ENCODE data around the gene CDK16.

Gene CDK16

GRCh38 chrX:47228550-47229270 is 10.2 kb downstream of the CDK16 start:
- DNase-seq, result no peak

- no peak for DNase-seq
These were observed 10.9 kb downstream of the CDK16 start for GRCh38 chrX:47229427-47229826.

- no peak for DNase-seq
These were observed 11.8 kb downstream of the CDK16 start for GRCh38 chrX:47230136-47230868.

GRCh38 chrX:47231167-47231566 is 12.7 kb downstream of the CDK16 start:
- no peak for DNase-seq

GRCh38 chrX:47232197-47232802 is 13.8 kb downstream of the CDK16 start:
- no peak for DNase-seq

- no peak for DNase-seq
These were observed 14.4 kb downstream of the CDK16 start, which contains the start of gene USP11 for GRCh38 chrX:47232803-47233332. USP11 (plus strand) TSS chrX:47233009; CDS start chrX:47233044, 35 bp downstream.

GRCh38 chrX:47233333-47234113 is 15.0 kb downstream of the CDK16 start:
- DNase-seq, result peak; percentile 36 to 71

GRCh38 chrX:47234583-47234982 is 16.1 kb downstream of the CDK16 start:
- DNase-seq, result no peak

GRCh38 chrX:47235691-47236103 is 17.2 kb downstream of the CDK16 start:
- no peak for DNase-seq

GRCh38 chrX:47239199-47239598 is 20.7 kb downstream of the CDK16 start:
- no peak for DNase-seq

- no peak for DNase-seq
These were observed 21.5 kb downstream of the CDK16 start for GRCh38 chrX:47239898-47240545.

GRCh38 chrX:47240619-47241018 is 22.1 kb downstream of the CDK16 start:
- DNase-seq, result no peak

GRCh38 chrX:47241201-47242011 is 22.9 kb downstream of the CDK16 start:
- DNase-seq, result no peak

GRCh38 chrX:47242321-47242720 is 23.8 kb downstream of the CDK16 start:
- no peak for DNase-seq

- no peak for DNase-seq
These were observed 24.9 kb downstream of the CDK16 start for GRCh38 chrX:47243351-47243750.

- no peak for DNase-seq
These were observed 26.2 kb downstream of the CDK16 start for GRCh38 chrX:47244676-47245075.

GRCh38 chrX:47245156-47245555 is 26.7 kb downstream of the CDK16 start:
- no peak for DNase-seq

GRCh38 chrX:47247206-47247998 is 28.9 kb downstream of the CDK16 start:
- no peak for DNase-seq

GRCh38 chrX:47247999-47248320 is 29.5 kb downstream of the CDK16 start:
- no peak for DNase-seq

- DNase-seq, result no peak
These were observed 30.1 kb downstream of the CDK16 start for GRCh38 chrX:47248576-47248975.

GRCh38 chrX:47250017-47250347 is 31.5 kb downstream of the CDK16 start:
- no peak for DNase-seq
